ENCODE results near the gene NRXN3.

NRXN3 gene

GRCh38 chr14:79177106-79177505 lies 1006.9 kb downstream of the NRXN3 start:
- CTCF ChIA-PET = interaction anchor here (0.6 kb wide), 1 partner anchor 102 kb away, joined by 3 read pairs; no protein-coding TSS in a partner anchor
- Histone ChIP-seq H3K4me3 (ENCODE audit: low read depth, low read length) (no peak overlapping the region), H3K27ac (ENCODE audit: extremely low read depth, low read depth, low read length) (no peak overlapping the region), H3K4me1 (ENCODE audit: control insufficient read depth, insufficient read depth, low read length) (peaks cover 2% of the 10 kb centered on the region; the same call in 1 of the 2 replicates), H3K36me3 (ENCODE audit: control insufficient read depth in 2 of 2, insufficient read depth in 1 of 2, low read length in 2 of 2) (no peaks in the 10 kb centered on the region), H3K9me3 (ENCODE audit: control insufficient read depth, insufficient read depth, low read depth, low read length) (no peaks in the 10 kb centered on the region)
- TF ChIP-seq INSM2 (tag by site-specific recombination; IDR thresholded peaks at IDR 0.05) = no peak
- TF ChIP-seq ZFP37 (tag by site-specific recombination; IDR thresholded peaks at IDR 0.05) = no peak
- TF ChIP-seq ZNF416 (tag by site-specific recombination; IDR thresholded peaks at IDR 0.05) = no peak
- TF ChIP-seq, protein P1, sequence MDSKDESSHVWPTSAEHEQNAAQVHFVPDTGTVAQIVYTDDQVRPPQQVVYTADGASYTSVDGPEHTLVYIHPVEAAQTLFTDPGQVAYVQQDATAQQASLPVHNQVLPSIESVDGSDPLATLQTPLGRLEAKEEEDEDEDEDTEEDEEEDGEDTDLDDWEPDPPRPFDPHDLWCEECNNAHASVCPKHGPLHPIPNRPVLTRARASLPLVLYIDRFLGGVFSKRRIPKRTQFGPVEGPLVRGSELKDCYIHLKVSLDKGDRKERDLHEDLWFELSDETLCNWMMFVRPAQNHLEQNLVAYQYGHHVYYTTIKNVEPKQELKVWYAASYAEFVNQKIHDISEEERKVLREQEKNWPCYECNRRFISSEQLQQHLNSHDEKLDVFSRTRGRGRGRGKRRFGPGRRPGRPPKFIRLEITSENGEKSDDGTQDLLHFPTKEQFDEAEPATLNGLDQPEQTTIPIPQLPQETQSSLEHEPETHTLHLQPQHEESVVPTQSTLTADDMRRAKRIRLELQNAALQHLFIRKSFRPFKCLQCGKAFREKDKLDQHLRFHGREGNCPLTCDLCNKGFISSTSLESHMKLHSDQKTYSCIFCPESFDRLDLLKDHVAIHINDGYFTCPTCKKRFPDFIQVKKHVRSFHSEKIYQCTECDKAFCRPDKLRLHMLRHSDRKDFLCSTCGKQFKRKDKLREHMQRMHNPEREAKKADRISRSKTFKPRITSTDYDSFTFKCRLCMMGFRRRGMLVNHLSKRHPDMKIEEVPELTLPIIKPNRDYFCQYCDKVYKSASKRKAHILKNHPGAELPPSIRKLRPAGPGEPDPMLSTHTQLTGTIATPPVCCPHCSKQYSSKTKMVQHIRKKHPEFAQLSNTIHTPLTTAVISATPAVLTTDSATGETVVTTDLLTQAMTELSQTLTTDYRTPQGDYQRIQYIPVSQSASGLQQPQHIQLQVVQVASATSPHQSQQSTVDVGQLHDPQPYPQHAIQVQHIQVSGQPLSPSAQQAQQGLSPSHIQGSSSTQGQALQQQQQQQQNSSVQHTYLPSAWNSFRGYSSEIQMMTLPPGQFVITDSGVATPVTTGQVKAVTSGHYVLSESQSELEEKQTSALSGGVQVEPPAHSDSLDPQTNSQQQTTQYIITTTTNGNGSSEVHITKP (tag by site-specific recombination; IDR thresholded peaks at IDR 0.05) = no peak
- no peak for TF ChIP-seq ZNF148 (tag by site-specific recombination; IDR thresholded peaks at IDR 0.05; ENCODE audit: borderline replicate concordance)
- no peak for TF ChIP-seq ZBTB6 (tag by site-specific recombination; IDR thresholded peaks at IDR 0.05)
- TF ChIP-seq ZNF132 (tag by site-specific recombination; IDR thresholded peaks at IDR 0.05; ENCODE audit: borderline replicate concordance) = no peak
- no peak for TF ChIP-seq ZNF266 (tag by site-specific recombination; IDR thresholded peaks at IDR 0.05; ENCODE audit: low read depth)
- TF ChIP-seq ZNF362 (tag by site-specific recombination; IDR thresholded peaks at IDR 0.05) = no peak
- POLR2A ChIA-PET = no interaction called here

- no peaks in the 10 kb centered on the region for H3K9me3 ChIP-seq (ENCODE audit: control insufficient read depth, insufficient read depth, low read depth, low read length)
- H3K36me3 ChIP-seq (ENCODE audit: control insufficient read depth in 2 of 2, insufficient read depth in 1 of 2, low read length in 2 of 2) = no peaks in the 10 kb centered on the region
- no peak overlapping the region for H3K27ac ChIP-seq (ENCODE audit: extremely low read depth, low read depth, low read length)
- H3K4me3 ChIP-seq (ENCODE audit: low read depth, low read length) = no peak overlapping the region
- ChIA-PET CTCF (interaction anchor here (0.7 kb wide), 1 partner anchor 93 kb away, joined by 3 read pairs; no protein-coding TSS in a partner anchor), POLR2A (no interaction called here)
- peaks cover 2% of the 10 kb centered on the region; the same call in 1 of the 2 replicates for H3K4me1 ChIP-seq (ENCODE audit: control insufficient read depth, insufficient read depth, low read length)
- TF ChIP-seq, protein P2, sequence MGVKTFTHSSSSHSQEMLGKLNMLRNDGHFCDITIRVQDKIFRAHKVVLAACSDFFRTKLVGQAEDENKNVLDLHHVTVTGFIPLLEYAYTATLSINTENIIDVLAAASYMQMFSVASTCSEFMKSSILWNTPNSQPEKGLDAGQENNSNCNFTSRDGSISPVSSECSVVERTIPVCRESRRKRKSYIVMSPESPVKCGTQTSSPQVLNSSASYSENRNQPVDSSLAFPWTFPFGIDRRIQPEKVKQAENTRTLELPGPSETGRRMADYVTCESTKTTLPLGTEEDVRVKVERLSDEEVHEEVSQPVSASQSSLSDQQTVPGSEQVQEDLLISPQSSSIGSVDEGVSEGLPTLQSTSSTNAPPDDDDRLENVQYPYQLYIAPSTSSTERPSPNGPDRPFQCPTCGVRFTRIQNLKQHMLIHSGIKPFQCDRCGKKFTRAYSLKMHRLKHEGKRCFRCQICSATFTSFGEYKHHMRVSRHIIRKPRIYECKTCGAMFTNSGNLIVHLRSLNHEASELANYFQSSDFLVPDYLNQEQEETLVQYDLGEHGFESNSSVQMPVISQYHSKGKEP (tag by site-specific recombination; IDR thresholded peaks at IDR 0.05) = no peak
- TF ChIP-seq, protein P3, sequence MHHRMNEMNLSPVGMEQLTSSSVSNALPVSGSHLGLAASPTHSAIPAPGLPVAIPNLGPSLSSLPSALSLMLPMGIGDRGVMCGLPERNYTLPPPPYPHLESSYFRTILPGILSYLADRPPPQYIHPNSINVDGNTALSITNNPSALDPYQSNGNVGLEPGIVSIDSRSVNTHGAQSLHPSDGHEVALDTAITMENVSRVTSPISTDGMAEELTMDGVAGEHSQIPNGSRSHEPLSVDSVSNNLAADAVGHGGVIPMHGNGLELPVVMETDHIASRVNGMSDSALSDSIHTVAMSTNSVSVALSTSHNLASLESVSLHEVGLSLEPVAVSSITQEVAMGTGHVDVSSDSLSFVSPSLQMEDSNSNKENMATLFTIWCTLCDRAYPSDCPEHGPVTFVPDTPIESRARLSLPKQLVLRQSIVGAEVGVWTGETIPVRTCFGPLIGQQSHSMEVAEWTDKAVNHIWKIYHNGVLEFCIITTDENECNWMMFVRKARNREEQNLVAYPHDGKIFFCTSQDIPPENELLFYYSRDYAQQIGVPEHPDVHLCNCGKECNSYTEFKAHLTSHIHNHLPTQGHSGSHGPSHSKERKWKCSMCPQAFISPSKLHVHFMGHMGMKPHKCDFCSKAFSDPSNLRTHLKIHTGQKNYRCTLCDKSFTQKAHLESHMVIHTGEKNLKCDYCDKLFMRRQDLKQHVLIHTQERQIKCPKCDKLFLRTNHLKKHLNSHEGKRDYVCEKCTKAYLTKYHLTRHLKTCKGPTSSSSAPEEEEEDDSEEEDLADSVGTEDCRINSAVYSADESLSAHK (tag by site-specific recombination; IDR thresholded peaks at IDR 0.05) = no peak
- TF ChIP-seq, protein P4, sequence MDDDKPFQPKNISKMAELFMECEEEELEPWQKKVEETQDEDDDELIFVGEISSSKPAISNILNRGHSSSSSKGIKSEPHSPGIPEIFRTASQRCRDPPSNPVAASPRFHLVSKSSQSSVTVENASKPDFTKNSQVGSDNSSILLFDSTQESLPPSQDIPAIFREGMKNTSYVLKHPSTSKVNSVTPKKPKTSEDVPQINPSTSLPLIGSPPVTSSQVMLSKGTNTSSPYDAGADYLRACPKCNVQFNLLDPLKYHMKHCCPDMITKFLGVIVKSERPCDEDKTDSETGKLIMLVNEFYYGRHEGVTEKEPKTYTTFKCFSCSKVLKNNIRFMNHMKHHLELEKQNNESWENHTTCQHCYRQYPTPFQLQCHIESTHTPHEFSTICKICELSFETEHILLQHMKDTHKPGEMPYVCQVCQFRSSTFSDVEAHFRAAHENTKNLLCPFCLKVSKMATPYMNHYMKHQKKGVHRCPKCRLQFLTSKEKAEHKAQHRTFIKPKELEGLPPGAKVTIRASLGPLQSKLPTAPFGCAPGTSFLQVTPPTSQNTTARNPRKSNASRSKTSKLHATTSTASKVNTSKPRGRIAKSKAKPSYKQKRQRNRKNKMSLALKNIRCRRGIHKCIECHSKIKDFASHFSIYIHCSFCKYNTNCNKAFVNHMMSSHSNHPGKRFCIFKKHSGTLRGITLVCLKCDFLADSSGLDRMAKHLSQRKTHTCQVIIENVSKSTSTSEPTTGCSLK (tag by site-specific recombination; IDR thresholded peaks at IDR 0.05) = no peak
- TF ChIP-seq SP3 (tag by site-specific recombination; IDR thresholded peaks at IDR 0.05) = no peak
- TF ChIP-seq ZNF768 (tag by site-specific recombination; IDR thresholded peaks at IDR 0.05) = no peak
- TF ChIP-seq ZBTB8A (tag by site-specific recombination; IDR thresholded peaks at IDR 0.05) = no peak
Observed at GRCh38 chr14:79178719-79179118, 1008.5 kb downstream of the NRXN3 start.
